Panc1 (cell line): ENCODE measurements around the gene C2CD2. TPM values are rescaled to one million over a fixed set of nuclear protein-coding genes. Genes with fewer than 3 reads are reported as not detected.

Source experiments
- ATAC-seq: fragments of 200-7000 bp; cut with Tn5 transposase; 2 replicates; pipeline ENCODE4 v1.9.1; 2020; ENCODE audit warnings: mild to moderate bottlenecking, moderate library complexity
- BruUV-seq: library from RNA; stranded (reverse); fragments of 400-500 nt; replicated peaks from 2 replicates; lab custom pipeline; 2021; lab: Mats Ljungman, UMichigan
- CTCF ChIA-PET: fragments of 300-600 bp; sonication (Branson Sonifier 250); formaldehyde crosslinking; loops from one replicate; lab custom pipeline; 2022; ENCODE audit warnings: antibody characterized with exemption; lab: Charles Lee
- POLR2A ChIA-PET: fragments of 300-600 bp; sonication (Branson Sonifier 250); formaldehyde crosslinking; loops from one replicate; lab custom pipeline; 2022; ENCODE audit warnings: antibody characterized with exemption; lab: Charles Lee
- DNase-seq: peaks from one replicate; pipeline ENCODE4 v3.0.0-alpha.2; 2010; ENCODE audit warnings: low read depth, low spot score
- H3K27ac ChIP-seq: 2 replicates; pipeline ENCODE4 v1.5.1; 2011; ENCODE audit warnings: mild to moderate bottlenecking, low read length, inconsistent platforms
- H3K27me3 ChIP-seq: fragments of 200-500 bp; sonication (Bioruptor generic); 2 replicates; pipeline ENCODE4 v1.6.0; 2014; ENCODE audit warnings: low read length, inconsistent platforms; ENCODE audit not compliant: control insufficient read depth, insufficient read depth
- H3K36me3 ChIP-seq: fragments of 200-500 bp; sonication (Bioruptor generic); 2 replicates; pipeline ENCODE4 v1.5.1; 2014; ENCODE audit warnings: inconsistent platforms, mild to moderate bottlenecking, low read length, moderate library complexity; ENCODE audit not compliant: control insufficient read depth, insufficient read depth
- H3K4me1 ChIP-seq: 2 replicates; pipeline ENCODE4 v1.5.1; 2011; ENCODE audit warnings: inconsistent platforms, mild to moderate bottlenecking, low read length, moderate library complexity; ENCODE audit not compliant: control insufficient read depth, insufficient read depth
- H3K4me3 ChIP-seq, 2 experiments: 2 replicates each; pipeline ENCODE4 v1.5.1; 2011 to 2012; ENCODE audit warnings: low read depth in 2 of 2, low read length in 2 of 2, mild to moderate bottlenecking in 2 of 2, inconsistent platforms in 1 of 2, moderate library complexity in 1 of 2
- H3K9me3 ChIP-seq: fragments of 200-500 bp; sonication (Bioruptor generic); 2 replicates; pipeline ENCODE4 v1.5.1; 2014; ENCODE audit warnings: low read depth, mild to moderate bottlenecking, inconsistent platforms, low read length, moderate library complexity; ENCODE audit not compliant: control insufficient read depth, insufficient read depth
- POLR2AphosphoS5 ChIP-seq: IDR thresholded peaks from 2 replicates; pipeline ENCODE4 v1.6.1; 2012; ENCODE audit warnings: mild to moderate bottlenecking, low read depth, low read length, moderate library complexity
- SIN3A ChIP-seq: IDR thresholded peaks from 2 replicates; pipeline ENCODE4 v1.6.1; 2012; ENCODE audit warnings: low read depth, mild to moderate bottlenecking, low read length, moderate library complexity, borderline replicate concordance; ENCODE audit not compliant: insufficient read depth
- TCF7L2 ChIP-seq: IDR thresholded peaks from 2 replicates; pipeline ENCODE4 v1.6.1; 2011; ENCODE audit warnings: mild to moderate bottlenecking, low read depth, low read length, inconsistent platforms
- in situ Hi-C: cut with HindIII; loops from 2 replicates; pipeline ENCODE4 v1.10.0; 2016; ENCODE audit warnings: low sequenced_read_pairs, low pct_unique_long_range_greater_than_20kb
- intact Hi-C: fragments of 100-400 bp; cut with micrococcal nuclease; formaldehyde crosslinking; loops from one replicate; pipeline ENCODE4 v1.10.0; 2022; ENCODE audit not compliant: unreplicated experiment
- total RNA-seq: library from RNA; stranded (reverse); gene quantifications from one replicate; pipeline ENCODE4 v1.2.1, GENCODE V29; 2021; ENCODE audit not compliant: unreplicated experiment
- TF ChIP-seq, protein P1 (sequence below), 2 experiments: IDR thresholded peaks; 2 replicates each; pipeline ENCODE4 v1.6.1; 2011 to 2012; ENCODE audit warnings: low read depth in 2 of 2, control low read depth in 1 of 2, low read length in 1 of 2, mild to moderate bottlenecking in 1 of 2, moderate library complexity in 1 of 2; ENCODE audit not compliant: insufficient read depth in 1 of 2
- TF ChIP-seq, protein P2 (sequence below): fragments of 450-650 bp; IDR thresholded peaks from 2 replicates; pipeline ENCODE4 v1.5.1; 2017; ENCODE audit warnings: mild to moderate bottlenecking

C2CD2 gene
- total RNA-seq, 1 experiment from 2014 or later: 14.0 TPM

GRCh38 chr21:41924368-41924754 is 29.5 kb downstream of the C2CD2 start:
- no TSS peak for BruUV-seq
- POLR2A ChIA-PET: no interaction called here

DNA sequence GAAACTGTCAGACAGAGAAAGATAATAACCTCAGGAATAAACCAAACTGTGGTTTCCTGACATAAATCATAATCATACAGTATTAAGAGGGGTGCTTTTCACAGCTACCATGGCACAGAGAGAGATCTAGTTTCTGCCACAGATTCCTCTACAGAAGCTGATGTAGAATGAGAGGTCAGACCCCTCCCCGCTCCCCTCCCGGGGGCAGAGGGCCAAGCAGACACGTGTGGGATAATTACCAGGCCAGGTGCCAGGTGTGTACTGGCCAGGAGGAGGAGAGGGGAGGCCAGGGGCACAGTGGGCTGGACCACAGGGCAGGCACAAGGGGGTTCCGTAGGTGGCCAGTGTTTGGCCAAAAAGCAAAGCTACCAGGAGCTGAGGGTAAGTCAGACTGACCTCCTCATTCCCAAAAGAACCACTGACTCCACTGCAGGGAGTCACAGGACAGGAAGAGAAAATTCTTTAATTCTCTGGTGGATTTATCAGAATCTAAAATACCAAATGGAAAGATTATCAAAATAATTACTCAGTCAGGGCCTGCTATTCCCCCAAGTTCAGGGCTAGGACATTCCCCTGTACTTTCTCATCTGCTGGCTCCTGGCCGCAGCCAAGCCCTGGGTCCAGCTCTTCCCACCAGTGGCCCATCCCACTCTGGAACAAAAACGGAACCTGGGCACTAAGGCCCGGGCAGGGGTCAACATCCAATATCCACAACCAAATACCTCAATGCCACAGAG is 30.0 kb downstream of the C2CD2 start:
- Histone ChIP-seq H3K27me3 (no peaks in the 10 kb centered on the region), H3K4me3 (no peak overlapping the region), H3K36me3 (no peaks in the 10 kb centered on the region), H3K9me3 (no peaks in the 10 kb centered on the region), H3K4me1 (peaks cover 12% of the 10 kb centered on the region; the same call in 1 of the 2 replicates), H3K27ac (no peak overlapping the region)
- TF ChIP-seq, protein P1, sequence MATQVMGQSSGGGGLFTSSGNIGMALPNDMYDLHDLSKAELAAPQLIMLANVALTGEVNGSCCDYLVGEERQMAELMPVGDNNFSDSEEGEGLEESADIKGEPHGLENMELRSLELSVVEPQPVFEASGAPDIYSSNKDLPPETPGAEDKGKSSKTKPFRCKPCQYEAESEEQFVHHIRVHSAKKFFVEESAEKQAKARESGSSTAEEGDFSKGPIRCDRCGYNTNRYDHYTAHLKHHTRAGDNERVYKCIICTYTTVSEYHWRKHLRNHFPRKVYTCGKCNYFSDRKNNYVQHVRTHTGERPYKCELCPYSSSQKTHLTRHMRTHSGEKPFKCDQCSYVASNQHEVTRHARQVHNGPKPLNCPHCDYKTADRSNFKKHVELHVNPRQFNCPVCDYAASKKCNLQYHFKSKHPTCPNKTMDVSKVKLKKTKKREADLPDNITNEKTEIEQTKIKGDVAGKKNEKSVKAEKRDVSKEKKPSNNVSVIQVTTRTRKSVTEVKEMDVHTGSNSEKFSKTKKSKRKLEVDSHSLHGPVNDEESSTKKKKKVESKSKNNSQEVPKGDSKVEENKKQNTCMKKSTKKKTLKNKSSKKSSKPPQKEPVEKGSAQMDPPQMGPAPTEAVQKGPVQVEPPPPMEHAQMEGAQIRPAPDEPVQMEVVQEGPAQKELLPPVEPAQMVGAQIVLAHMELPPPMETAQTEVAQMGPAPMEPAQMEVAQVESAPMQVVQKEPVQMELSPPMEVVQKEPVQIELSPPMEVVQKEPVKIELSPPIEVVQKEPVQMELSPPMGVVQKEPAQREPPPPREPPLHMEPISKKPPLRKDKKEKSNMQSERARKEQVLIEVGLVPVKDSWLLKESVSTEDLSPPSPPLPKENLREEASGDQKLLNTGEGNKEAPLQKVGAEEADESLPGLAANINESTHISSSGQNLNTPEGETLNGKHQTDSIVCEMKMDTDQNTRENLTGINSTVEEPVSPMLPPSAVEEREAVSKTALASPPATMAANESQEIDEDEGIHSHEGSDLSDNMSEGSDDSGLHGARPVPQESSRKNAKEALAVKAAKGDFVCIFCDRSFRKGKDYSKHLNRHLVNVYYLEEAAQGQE (IDR thresholded peaks at IDR 0.05; ENCODE audit: insufficient read depth in 1 of 2, low read depth in 2 of 2, low read length in 1 of 2): no peak
- TF ChIP-seq TCF7L2 (no peak), POLR2AphosphoS5 (no peak)
- BruUV-seq: no TSS peak
- ChIA-PET CTCF (no interaction called here), POLR2A (no interaction called here)
- ATAC-seq (no peak), DNase-seq (no peak)
- intact Hi-C loops: no loop called here
- in situ Hi-C loops: no loop called here

More at GRCh38 chr21:41924368-41924754, 29.5 kb downstream of the C2CD2 start:
- CTCF ChIA-PET: no interaction called here
- ATAC-seq (no peak), DNase-seq (no peak)
- no peak overlapping the region for H3K27ac ChIP-seq
- no peak overlapping the region for H3K4me3 ChIP-seq
- no peaks in the 10 kb centered on the region for H3K9me3 ChIP-seq
- H3K36me3 ChIP-seq: no peaks in the 10 kb centered on the region
- H3K27me3 ChIP-seq: no peaks in the 10 kb centered on the region
- intact Hi-C loops: no loop called here
- TF ChIP-seq, protein P2, sequence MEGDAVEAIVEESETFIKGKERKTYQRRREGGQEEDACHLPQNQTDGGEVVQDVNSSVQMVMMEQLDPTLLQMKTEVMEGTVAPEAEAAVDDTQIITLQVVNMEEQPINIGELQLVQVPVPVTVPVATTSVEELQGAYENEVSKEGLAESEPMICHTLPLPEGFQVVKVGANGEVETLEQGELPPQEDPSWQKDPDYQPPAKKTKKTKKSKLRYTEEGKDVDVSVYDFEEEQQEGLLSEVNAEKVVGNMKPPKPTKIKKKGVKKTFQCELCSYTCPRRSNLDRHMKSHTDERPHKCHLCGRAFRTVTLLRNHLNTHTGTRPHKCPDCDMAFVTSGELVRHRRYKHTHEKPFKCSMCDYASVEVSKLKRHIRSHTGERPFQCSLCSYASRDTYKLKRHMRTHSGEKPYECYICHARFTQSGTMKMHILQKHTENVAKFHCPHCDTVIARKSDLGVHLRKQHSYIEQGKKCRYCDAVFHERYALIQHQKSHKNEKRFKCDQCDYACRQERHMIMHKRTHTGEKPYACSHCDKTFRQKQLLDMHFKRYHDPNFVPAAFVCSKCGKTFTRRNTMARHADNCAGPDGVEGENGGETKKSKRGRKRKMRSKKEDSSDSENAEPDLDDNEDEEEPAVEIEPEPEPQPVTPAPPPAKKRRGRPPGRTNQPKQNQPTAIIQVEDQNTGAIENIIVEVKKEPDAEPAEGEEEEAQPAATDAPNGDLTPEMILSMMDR: no peak
- TF ChIP-seq SIN3A: no peak
- TF ChIP-seq TCF7L2: no peak
- TF ChIP-seq, protein P1 (IDR thresholded peaks at IDR 0.05; ENCODE audit: insufficient read depth in 1 of 2, low read depth in 2 of 2, low read length in 1 of 2): no peak
- TF ChIP-seq POLR2AphosphoS5: no peak
- H3K4me1 ChIP-seq: peaks cover 12% of the 10 kb centered on the region; the same call in 1 of the 2 replicates
- in situ Hi-C loops: no loop called here
